ENCODE data around the gene MYBL2.

GRCh38 chr20:43765916-43766315 lies 99.0 kb downstream of the MYBL2 start:
- TF ChIP-seq CTCF (IDR thresholded peaks at IDR 0.05) (no peak), POLR2A (IDR thresholded peaks at IDR 0.05) (no peak)

Measured in adrenal gland (tissue), 5 donors.